Tibial nerve (tissue), 4 donors: ENCODE data around the gene TP53AIP1.

ENCODE experiments used
- EP300 ChIP-seq, 2 donors: sonication (generic); formaldehyde crosslinking; IDR thresholded peaks; one replicate each; pipeline ENCODE4 v1.6.1; 2017; ENCODE audit warnings: antibody characterized with exemption in 2 of 2, mild to moderate bottlenecking in 1 of 2
- POLR2A ChIP-seq, 2 donors: fragments of 450-650 bp; IDR thresholded peaks; one replicate each; pipeline ENCODE4 v1.6.1; 2017; ENCODE audit warnings: antibody characterized with exemption in 2 of 2, mild to moderate bottlenecking in 2 of 2, moderate library complexity in 2 of 2
- TF ChIP-seq, protein P1 (sequence below), 5 experiments: fragments of 200-600 bp in 3 of 5; fragments of 450-650 bp in 2 of 5; sonication (generic) in 3 of 5; IDR thresholded peaks; one replicate each; pipeline ENCODE4 v1.5.1; 2016 to 2019; ENCODE audit warnings: antibody characterized with exemption in 5 of 5, mild to moderate bottlenecking in 3 of 5, moderate library complexity in 2 of 5

DNA sequence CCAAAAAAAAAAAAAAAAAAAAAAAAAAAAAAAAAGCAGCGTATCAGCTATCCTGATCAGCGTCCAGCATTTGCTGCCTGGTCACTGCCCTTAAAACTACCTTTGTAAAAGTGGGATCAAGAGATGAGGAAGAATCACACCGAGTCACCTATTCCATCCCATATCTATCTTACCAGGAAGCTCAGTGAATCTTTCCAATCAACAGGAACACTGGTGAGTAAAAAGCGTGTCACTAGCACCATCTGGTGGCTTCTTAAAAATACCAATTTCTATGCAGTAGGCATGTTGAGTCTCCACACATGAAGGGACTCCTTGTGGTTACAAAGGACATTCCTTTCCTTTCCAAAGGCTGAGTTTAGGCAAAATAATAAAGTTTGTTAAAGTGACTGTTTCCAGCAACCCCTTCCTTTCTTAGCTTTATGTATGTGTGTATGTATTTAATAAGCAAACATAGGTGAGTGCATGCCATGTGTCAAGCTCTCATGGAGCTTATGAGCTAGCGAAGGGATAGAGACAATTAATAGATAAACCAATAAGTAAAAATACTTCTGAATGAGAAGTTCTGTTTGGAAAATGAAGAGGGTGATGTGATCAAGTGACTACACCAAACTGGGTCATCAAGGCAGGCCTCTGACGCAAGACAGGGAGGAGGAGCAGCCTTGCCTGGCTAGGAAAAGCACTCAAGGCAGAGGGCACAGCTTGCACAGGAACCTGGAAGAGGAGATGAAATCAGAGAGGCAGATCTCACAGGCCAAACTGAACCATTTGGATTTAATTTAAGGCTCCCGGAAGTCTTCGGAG lies 13.9 kb upstream of the TP53AIP1 start:
- TF ChIP-seq, protein P1, sequence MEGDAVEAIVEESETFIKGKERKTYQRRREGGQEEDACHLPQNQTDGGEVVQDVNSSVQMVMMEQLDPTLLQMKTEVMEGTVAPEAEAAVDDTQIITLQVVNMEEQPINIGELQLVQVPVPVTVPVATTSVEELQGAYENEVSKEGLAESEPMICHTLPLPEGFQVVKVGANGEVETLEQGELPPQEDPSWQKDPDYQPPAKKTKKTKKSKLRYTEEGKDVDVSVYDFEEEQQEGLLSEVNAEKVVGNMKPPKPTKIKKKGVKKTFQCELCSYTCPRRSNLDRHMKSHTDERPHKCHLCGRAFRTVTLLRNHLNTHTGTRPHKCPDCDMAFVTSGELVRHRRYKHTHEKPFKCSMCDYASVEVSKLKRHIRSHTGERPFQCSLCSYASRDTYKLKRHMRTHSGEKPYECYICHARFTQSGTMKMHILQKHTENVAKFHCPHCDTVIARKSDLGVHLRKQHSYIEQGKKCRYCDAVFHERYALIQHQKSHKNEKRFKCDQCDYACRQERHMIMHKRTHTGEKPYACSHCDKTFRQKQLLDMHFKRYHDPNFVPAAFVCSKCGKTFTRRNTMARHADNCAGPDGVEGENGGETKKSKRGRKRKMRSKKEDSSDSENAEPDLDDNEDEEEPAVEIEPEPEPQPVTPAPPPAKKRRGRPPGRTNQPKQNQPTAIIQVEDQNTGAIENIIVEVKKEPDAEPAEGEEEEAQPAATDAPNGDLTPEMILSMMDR (IDR thresholded peaks at IDR 0.05), result peak; percentile 47 to 84 (median 66)
- no peak for TF ChIP-seq EP300 (IDR thresholded peaks at IDR 0.05)
- TF ChIP-seq POLR2A (IDR thresholded peaks at IDR 0.05), result no peak
